GM12878 (cell line): Measurements from ENCODE around the gene KLF6. TPM values are rescaled to one million over a fixed set of nuclear protein-coding genes. Genes with fewer than 3 reads are reported as not detected.

ENCODE experiments used
- ASH2L ChIP-seq: fragments of 300-600, 200-600 bp; sonication (generic); IDR thresholded peaks from 2 replicates; pipeline ENCODE4 v1.6.1; 2017; ENCODE audit warnings: low read depth, mild to moderate bottlenecking, borderline replicate concordance
- CTCF ChIP-seq, 3 experiments: IDR thresholded peaks in 2 of 3; conservative IDR thresholded peaks in 1 of 3; 2 replicates each; pipeline ENCODE4 v1.5.1; 2011; ENCODE audit warnings: low read depth in 3 of 3, low read length in 3 of 3, mild to moderate bottlenecking in 3 of 3, control low read depth in 2 of 3, moderate library complexity in 2 of 3, inconsistent platforms in 1 of 3, mixed read lengths in 1 of 3; ENCODE audit not compliant: control insufficient read depth in 2 of 3, insufficient read depth in 1 of 3; ENCODE audit errors: extremely low read depth in 1 of 3
- E4F1 ChIP-seq: fragments of 450-650 bp; IDR thresholded peaks from 2 replicates; pipeline ENCODE4 v1.6.1; 2018; ENCODE audit warnings: borderline replicate concordance, mild to moderate bottlenecking; ENCODE audit not compliant: partially characterized antibody
- ELK1 ChIP-seq: IDR thresholded peaks from 2 replicates; pipeline ENCODE4 v1.6.1; 2012; ENCODE audit warnings: low read depth, low read length, improper control_type of control experiment
- ETV6 ChIP-seq, 2 experiments: fragments of 450-650 bp in 1 of 2; IDR thresholded peaks in 1 of 2; conservative IDR thresholded peaks in 1 of 2; 2 replicates each; pipeline ENCODE4 v1.6.1; 2014; ENCODE audit warnings: antibody characterized with exemption in 1 of 2, borderline replicate concordance in 1 of 2, low read depth in 1 of 2, mild to moderate bottlenecking in 1 of 2, moderate library complexity in 1 of 2
- GABPA ChIP-seq: IDR thresholded peaks from 2 replicates; pipeline ENCODE4 v1.6.1; 2014; ENCODE audit warnings: antibody characterized with exemption, low read depth, mild to moderate bottlenecking, inconsistent platforms
- GATAD2B ChIP-seq: fragments of 450-650 bp; conservative IDR thresholded peaks from 2 replicates; pipeline ENCODE4 v1.6.1; 2017; ENCODE audit warnings: low read depth, mild to moderate bottlenecking, moderate library complexity
- HDGF ChIP-seq: fragments of 450-650 bp; IDR thresholded peaks from 2 replicates; pipeline ENCODE4 v1.6.1; 2016; ENCODE audit warnings: antibody characterized with exemption
- MAX ChIP-seq: IDR thresholded peaks from 2 replicates; pipeline ENCODE4 v1.6.1; 2012; ENCODE audit warnings: low read depth, low read length, improper control_type of control experiment
- NFXL1 ChIP-seq: fragments of 450-650 bp; IDR thresholded peaks from 2 replicates; pipeline ENCODE4 v1.6.1; 2017; ENCODE audit warnings: antibody characterized with exemption, mild to moderate bottlenecking, borderline replicate concordance
- NKRF ChIP-seq: fragments of 450-650 bp; conservative IDR thresholded peaks from 2 replicates; pipeline ENCODE4 v1.6.1; 2017; ENCODE audit warnings: mild to moderate bottlenecking, moderate library complexity
- POLR2AphosphoS5 ChIP-seq: IDR thresholded peaks from 2 replicates; pipeline ENCODE4 v1.6.1; 2011; ENCODE audit warnings: mild to moderate bottlenecking, low read length, inconsistent platforms
- SIN3A ChIP-seq: IDR thresholded peaks from 2 replicates; pipeline ENCODE4 v1.6.1; 2012; ENCODE audit warnings: low read depth, low read length, improper control_type of control experiment
- SUPT20H ChIP-seq: IDR thresholded peaks from 2 replicates; pipeline ENCODE4 v1.6.1; 2011; ENCODE audit warnings: low read depth, mild to moderate bottlenecking, low read length, moderate library complexity, borderline replicate concordance; ENCODE audit not compliant: control insufficient read depth
- TBL1XR1 ChIP-seq: IDR thresholded peaks from 2 replicates; pipeline ENCODE4 v1.6.1; 2012; ENCODE audit warnings: low read depth, low read length, improper control_type of control experiment
- YY1 ChIP-seq: IDR thresholded peaks from 2 replicates; pipeline ENCODE4 v1.6.1; 2011; ENCODE audit warnings: low read depth, mild to moderate bottlenecking, low read length
- ZBTB4 ChIP-seq: fragments of 450-650 bp; formaldehyde crosslinking; IDR thresholded peaks from 2 replicates; pipeline ENCODE4 v1.4.0; 2022; ENCODE audit warnings: mild to moderate bottlenecking, moderate library complexity
- ZNF384 ChIP-seq: IDR thresholded peaks from 2 replicates; pipeline ENCODE4 v1.6.1; 2012; ENCODE audit warnings: low read depth, mild to moderate bottlenecking, low read length, improper control_type of control experiment, borderline replicate concordance
- polyA plus RNA-seq, 11 experiments: library from polyadenylated mRNA; depleted of rRNA in 4 of 11; unstranded in 6 of 11; stranded (reverse) in 5 of 11; fragments of >200 nt; fragmentation: Nextera tagmentation in 4 of 11; fragmentation: Illumina TruSeq in 1 of 11; extraction: Ambion mirVana in 4 of 11; extraction: Trizol in 1 of 11; gene quantifications; 1 replicate in 1 of 11; 2 replicates in 10 of 11; pipeline versions ENCODE4 v1.2.1 to v1.2.3, GENCODE V29; 2011 to 2016; ENCODE audit warnings: inconsistent platforms in 2 of 11, missing spikeins in 2 of 11, low read depth in 1 of 11
- total RNA-seq, 4 experiments: library from RNA; depleted of rRNA in 3 of 4; stranded (reverse); fragments of >200 nt in 3 of 4; fragmentation: Illumina TruSeq in 1 of 4; extraction: Trizol in 1 of 4; gene quantifications; 2 replicates each; pipeline versions ENCODE4 v1.2.1 to v1.2.3, GENCODE V29; 2013 to 2021

Gene KLF6
- total and polyA plus RNA-seq, 10 of the 15 experiments (the other 5 are each of a cell fraction or from before 2014, with no cell fraction given): 7.4 to 54.1 (median 23.5) TPM

- TF ChIP-seq GABPA: 0 out of 2 replicates have a peak, but pooled peaks have one; percentile 17
- no peak for TF ChIP-seq NKRF
- no peak for TF ChIP-seq ELK1
- TF ChIP-seq ZBTB4 (CRISPR knock-in tag): no peak
- TF ChIP-seq YY1: no peak
- TF ChIP-seq ETV6 (conservative IDR thresholded peaks at IDR 0.05 in 1 of 2, IDR thresholded peaks at IDR 0.05 in 1 of 2; ENCODE audit: borderline replicate concordance in 1 of 2, low read depth in 1 of 2): peak in 1 of 2 experiments; percentile 25; a peak in 1 of 4 replicates
- TF ChIP-seq ZNF384: peak; percentile 88
- peak; percentile 80; the same call in 1 of the 2 replicates for TF ChIP-seq ASH2L
- TF ChIP-seq GATAD2B: no peak
- no peak for TF ChIP-seq NFXL1
- TF ChIP-seq POLR2AphosphoS5: no peak
- no peak for TF ChIP-seq MAX
- TF ChIP-seq E4F1: no peak
- TF ChIP-seq SUPT20H: no peak
- TF ChIP-seq CTCF (IDR thresholded peaks at IDR 0.05 in 2 of 3, conservative IDR thresholded peaks at IDR 0.05 in 1 of 3; ENCODE audit: control insufficient read depth in 2 of 3, extremely low read depth in 1 of 3, insufficient read depth in 1 of 3, low read depth in 3 of 3, low read length in 3 of 3): no peak
- no peak for TF ChIP-seq SIN3A
- no peak for TF ChIP-seq HDGF
- no peak for TF ChIP-seq TBL1XR1
Observed at GRCh38 chr10:3805201-3805790, 20.3 kb upstream of the KLF6 start (continued).
